Suppressor macrophage treated with lipopolysaccharide for 1 hour (primary cell): ENCODE results near the gene ASTN2.
"Not testable (repeated sequence)": the region's sequence is repeated elsewhere in the genome, so short reads cannot be mapped to it uniquely, and the experiment has no call there.

Experiments used
- DNase-seq, 3 donors: peaks; one replicate each; pipeline ENCODE4 v3.0.0-alpha.2; 2020 to 2022

Gene ASTN2

GRCh38 chr9:116944714-116945534, 469.9 kb downstream of the ASTN2 start:
- DNase-seq, result no peak

GRCh38 chr9:116943970-116944369, 470.9 kb downstream of the ASTN2 start:
- DNase-seq, result peak; percentile 17 to 67 (median 62)

GRCh38 chr9:116942593-116943061, 472.2 kb downstream of the ASTN2 start:
- no peak for DNase-seq

GRCh38 chr9:116941266-116941665, 473.6 kb downstream of the ASTN2 start:
- DNase-seq, result no peak

- no peak for DNase-seq
Observed at GRCh38 chr9:116940614-116941215, 474.1 kb downstream of the ASTN2 start.

- no peak for DNase-seq
Observed at GRCh38 chr9:116939614-116940013, 475.2 kb downstream of the ASTN2 start.

GRCh38 chr9:116939161-116939560, 475.7 kb downstream of the ASTN2 start:
- no peak for DNase-seq

GRCh38 chr9:116937361-116937760, 477.5 kb downstream of the ASTN2 start:
- DNase-seq, result no peak

- peak; percentile 54 to 77 (median 67) for DNase-seq
Observed at GRCh38 chr9:116935149-116935897, 479.5 kb downstream of the ASTN2 start.

GRCh38 chr9:116934131-116934530, 480.7 kb downstream of the ASTN2 start:
- no peak for DNase-seq

- no peak for DNase-seq
Observed at GRCh38 chr9:116933251-116933650, 481.6 kb downstream of the ASTN2 start.

- DNase-seq, result no peak
Observed at GRCh38 chr9:116929621-116930020, 485.2 kb downstream of the ASTN2 start.

- DNase-seq, result no peak
Observed at GRCh38 chr9:116928884-116929283, 486.0 kb downstream of the ASTN2 start.

- peak; percentile 16 to 31 (median 29) for DNase-seq
Observed at GRCh38 chr9:116928289-116928688, 486.6 kb downstream of the ASTN2 start.

- DNase-seq, result no peak
Observed at GRCh38 chr9:116927726-116928125, 487.1 kb downstream of the ASTN2 start.

- DNase-seq, result no peak
Observed at GRCh38 chr9:116925121-116925520, 489.7 kb downstream of the ASTN2 start.

GRCh38 chr9:116924462-116925110, 490.3 kb downstream of the ASTN2 start:
- DNase-seq, result no peak

- DNase-seq, result not testable (repeated sequence)
Observed at GRCh38 chr9:116917895-116918508, 496.9 kb downstream of the ASTN2 start.

GRCh38 chr9:116913536-116913935, 501.3 kb downstream of the ASTN2 start:
- no peak for DNase-seq

GRCh38 chr9:116910201-116910600, 504.7 kb downstream of the ASTN2 start:
- no peak for DNase-seq

- DNase-seq, result no peak
Observed at GRCh38 chr9:116907989-116908388, 506.9 kb downstream of the ASTN2 start.

- DNase-seq, result no peak
Observed at GRCh38 chr9:116905171-116905588, 509.7 kb downstream of the ASTN2 start.

GRCh38 chr9:116904165-116904564, 510.7 kb downstream of the ASTN2 start:
- no peak for DNase-seq
